ENCODE measurements around the gene PCIF1. TPM values are rescaled to one million over a fixed set of nuclear protein-coding genes. Genes with fewer than 3 reads are reported as not detected.

Gene PCIF1
- total RNA-seq, 1 donor from 2014 or later = 29.3 TPM

DNA sequence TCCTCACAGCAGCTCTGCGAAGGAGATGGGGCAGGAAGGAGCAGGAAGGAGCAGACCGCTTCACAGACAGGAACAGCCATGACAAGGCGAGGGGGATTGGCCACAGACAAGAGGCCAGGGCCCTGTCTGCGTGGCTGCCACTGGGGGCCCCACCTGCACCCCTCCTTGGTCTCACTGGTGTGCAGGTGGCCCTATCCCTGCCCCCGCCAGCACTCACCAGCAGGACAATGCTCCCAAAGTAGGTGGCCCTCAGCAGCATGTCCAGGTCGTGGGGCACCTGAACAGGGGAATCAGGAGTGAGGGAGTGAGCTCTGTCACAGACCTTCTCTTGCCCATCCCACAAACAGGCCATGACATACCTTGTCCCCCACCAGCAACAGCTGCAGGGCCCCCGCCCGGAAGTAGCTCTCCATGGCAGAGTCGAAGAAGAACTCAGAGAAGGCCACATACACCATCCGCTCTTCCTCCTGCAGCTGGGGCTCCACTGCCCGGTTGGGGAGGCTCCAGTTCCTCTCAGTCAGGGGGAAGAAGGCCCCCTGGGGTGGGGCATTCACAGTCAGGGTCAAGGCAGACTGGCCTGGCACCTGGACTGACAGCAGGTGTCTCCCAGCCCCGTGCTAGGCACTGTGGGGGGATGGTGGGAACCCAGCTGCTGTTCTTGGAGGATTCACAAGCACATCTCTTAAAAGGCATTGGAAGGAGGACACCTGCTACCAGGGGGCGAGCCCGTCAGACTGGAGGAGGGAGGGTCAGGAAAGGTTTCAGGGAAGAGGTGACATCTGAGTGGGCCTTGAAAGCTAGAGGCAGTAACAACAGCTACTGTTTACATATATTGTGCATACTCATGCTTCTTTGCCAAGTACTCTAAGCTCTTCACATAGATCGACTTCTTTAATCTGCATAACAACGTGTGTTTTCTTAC, 29.6 kb upstream of the PCIF1 start:
- DNase-seq (ENCODE audit: low spot score) = no peak

DNA sequence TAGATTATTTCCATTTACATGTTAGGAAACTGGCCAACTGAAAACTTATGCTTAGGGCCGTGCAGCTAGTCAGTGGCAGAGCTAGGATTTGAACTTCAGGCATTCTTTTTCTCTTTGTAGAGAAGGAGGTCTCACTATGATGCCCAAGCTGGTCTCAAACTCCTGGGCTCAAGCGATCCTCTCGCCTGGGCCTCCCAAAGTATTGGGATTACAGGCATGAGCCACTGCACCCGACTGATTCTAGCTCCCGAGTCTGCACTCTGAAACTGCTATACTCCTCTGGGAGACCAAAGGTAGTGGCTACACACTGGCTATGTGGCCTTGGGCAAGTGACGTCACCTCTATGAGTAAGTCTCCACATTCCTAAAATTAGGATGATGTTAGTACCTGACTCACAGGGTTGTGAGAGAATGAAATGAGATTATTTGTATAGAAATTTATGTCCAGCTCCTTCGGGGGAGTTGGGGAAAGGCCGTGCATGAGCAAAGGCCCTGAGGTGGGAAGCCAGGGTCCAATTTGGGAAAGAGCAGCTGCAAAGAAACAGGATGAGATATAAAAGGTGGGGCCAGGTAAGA, 28.9 kb upstream of the PCIF1 start:
- DNase-seq (ENCODE audit: low spot score) = no peak

DNA sequence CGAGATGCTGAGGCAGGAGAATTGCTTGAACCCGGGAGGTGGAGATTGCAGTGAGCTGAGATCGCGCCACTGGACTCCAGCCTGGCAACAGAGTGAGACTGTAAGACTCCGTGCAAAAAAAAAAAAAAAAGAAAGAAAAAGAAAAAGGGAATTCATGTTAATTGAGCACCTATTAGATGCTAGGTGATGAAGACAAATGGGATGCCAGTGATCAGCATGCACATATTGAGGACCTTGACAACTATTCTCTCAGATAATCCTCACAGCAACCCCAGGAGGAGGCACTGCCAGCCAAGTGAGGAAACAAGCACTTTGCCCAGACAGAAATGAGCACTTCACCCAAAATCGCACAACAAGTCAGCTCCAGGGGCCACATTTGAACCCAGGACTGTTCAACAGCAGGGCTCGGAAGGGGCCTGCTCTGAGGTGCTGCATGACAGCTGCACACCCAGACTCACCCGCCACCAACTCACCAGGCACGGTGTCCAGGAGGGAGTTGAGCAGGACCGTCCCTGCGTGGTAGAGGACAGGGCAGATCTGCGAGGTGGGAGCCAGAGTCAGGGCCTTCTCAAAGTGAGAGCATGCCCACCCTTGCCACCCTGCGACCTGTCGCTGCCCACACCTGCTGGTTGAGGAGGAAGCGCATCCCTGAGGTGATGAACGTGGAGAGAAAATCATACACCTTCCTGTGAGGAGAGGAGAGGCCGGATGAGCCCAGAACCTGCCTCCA, 27.1 kb upstream of the PCIF1 start:
- DNase-seq (ENCODE audit: low spot score) = no peak

DNA sequence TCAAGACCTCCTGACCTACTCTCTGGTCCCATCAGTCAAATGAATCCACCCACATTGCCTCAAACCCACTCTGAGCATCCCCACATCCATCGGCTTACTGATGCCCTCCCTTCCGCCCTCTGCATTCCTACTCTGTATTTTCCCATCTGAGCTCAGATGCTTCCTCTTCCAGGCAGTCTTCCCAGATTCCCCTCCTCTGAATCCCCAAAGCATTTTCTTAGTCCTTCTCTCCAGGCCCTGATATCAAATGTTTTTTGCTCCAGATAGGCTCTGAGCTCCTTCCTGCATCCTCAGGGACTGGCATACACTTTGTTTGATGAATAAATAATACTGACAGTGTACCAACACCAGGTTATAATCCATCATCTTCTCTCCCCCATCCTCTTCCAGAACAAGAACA, 26.4 kb upstream of the PCIF1 start:
- DNase-seq (ENCODE audit: low spot score) = no peak

DNA sequence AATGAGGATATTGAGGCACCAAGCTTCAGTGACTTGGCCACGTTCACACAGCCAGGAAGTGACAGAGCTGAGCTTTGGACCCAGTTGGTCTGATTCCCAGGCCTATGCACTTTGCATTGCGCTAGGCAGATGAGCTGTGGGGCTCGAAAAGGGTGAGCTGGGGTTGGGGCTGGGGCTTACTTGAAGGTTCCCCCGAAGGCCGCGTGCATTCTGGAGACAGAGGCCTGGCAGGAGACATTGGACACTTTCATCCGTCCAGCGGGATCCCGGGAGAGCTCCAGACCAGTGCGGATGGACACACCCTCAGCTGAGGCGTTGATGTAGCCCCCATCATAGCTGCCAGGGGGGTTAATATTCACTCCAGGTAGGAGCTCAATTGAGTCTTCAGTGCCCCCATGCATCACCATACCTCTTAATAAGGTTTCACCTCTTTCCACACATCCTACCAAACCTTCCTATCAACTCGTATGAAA, 25.1 kb upstream of the PCIF1 start:
- DNase-seq (ENCODE audit: low spot score) = no peak

DNA sequence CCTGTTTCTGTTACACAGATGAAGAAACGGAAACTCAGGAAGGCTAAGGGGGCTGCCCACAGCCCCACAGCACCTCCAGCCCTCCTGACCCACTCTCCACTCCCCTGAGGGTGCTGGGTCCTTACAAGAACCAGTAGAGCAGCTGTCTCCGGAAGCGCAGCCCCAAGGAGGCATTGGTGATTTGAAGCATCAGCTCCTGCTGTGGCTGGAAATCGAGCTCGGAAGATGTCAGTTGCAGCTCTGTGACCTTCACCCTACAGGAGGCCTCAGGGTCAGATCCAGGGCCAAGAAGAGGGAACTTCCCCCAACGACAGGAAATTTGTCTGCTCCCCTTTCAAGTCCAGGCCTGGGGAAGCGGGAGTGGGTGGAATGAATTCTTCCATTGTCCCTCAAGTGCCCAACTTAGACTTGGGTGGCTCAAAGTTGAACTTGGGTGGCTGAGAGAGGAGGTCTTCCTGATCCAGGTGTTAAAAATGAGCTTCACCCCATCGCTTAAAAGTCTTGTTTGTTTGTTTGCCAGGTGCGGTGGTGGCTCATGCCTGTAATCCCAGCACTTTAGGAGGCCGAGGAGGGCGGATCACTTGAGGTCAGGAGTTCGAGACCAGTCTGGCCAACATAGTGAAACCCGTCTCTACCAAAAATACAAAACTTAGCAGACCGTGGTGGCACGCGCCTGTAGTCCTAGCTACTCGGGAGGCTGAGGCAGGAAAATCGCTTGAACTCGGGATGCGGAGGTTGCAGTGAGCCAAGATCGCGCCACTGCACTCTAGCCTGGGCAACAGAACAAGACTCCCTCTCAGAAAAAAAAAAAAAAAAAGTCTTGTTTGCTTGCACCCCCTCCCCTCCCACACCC, 24.4 kb upstream of the PCIF1 start:
- DNase-seq (ENCODE audit: low spot score) = no peak

DNA sequence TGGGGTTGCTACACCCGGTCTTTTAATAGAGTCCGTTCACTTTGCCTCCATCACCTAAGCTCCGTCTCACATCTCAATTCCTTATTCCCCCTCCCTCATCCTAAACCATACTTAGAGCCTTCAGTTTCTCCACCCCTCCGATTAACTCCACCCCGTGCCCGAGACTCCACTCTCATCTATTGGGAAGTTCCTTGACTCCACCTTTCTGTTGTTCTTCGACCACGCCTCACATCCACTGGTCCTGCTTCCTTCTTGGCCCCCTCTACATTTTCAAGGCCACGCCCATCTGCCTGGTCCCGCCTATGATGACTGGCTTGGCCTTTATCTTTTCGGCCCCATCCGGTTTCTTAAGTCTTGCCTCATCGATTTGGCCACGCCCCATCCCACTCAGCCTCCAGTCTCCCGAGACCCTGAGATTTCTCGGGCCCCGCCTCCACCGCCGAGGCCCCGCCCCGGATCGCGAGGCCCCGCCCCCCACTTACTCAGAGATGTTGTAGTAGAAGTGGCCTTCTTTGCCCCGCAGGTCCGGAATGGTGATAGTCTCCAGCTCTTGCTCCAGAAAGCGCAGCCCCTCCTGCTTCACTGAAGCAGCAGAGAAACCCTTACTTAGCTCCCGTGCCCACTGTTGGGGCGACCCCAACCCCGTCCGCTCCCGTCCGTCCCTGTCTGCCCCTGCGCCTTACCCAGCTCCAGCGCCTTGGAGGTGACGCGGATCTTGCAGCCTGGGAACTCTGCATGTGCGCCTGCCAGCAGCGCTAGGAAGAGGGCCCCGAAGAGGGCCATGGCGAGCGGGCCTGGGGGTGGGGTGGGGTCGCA, 23.6 kb upstream of the PCIF1 start:
- DNase-seq (ENCODE audit: low spot score) = peak; percentile 98

DNA sequence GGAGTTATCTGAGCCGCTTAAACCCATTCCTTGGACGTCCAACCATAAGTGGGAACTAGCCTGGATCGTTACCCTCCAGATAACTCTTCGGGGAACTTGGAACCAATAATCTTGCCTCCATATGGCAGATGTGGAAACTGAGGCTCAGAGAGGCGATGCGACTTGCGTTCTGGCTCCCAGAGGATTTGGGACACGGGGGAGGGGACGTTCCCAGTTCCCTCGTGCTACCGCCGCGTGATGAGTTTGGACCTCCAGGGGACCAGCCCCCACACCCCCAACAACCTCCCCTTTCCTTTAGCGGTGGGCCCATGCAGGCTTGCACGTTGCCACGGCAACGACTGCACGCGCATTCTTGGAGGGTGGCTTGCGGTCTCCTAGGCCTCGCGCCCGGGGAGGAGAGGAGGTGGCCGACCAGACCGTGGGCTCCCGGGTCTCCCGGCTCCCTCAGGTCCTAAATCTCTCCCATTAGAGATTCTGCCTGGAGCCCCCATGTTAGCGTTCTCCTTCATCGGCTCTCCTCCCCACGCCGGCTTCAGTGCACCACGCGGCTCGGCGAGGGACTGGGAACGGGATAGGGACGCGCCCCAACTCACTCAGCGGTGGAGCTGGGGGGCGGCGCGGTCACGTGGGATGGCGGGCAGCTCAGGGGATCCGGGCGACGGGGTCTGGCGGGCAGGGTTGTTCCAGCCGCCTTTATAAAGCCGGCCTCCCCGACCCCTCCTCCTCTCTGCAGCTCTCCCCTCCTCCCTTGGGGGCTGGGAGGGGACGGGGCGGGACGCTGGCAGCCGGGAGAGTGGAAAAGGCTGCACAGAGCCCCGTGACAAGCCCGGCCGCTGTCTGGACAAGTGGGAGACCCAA, 22.8 kb upstream of the PCIF1 start, which contains the start of gene PLTP:
PLTP (minus strand) TSS at position 670 of the 858 bp plus-strand sequence. CDS start 703 bp downstream, outside the sequence.
- peak; percentile 60 for DNase-seq (ENCODE audit: low spot score)

DNA sequence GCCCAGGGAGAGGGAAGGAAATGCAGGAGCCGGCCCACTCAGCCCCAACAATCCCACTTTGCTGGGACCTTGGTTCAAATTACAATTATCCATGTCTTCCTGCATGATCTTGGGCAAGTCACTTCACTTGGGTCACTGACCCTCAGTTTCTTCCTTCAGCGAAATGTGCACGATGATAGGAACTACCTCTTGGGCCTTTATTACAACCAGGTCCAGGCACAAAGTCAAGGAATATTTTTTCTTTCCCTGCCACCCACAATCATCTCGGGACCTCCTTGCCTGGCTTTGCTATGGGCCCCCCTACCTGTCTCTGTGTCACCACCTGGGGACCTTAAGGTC, 22.2 kb upstream of the PCIF1 start:
- DNase-seq (ENCODE audit: low spot score) = no peak

DNA sequence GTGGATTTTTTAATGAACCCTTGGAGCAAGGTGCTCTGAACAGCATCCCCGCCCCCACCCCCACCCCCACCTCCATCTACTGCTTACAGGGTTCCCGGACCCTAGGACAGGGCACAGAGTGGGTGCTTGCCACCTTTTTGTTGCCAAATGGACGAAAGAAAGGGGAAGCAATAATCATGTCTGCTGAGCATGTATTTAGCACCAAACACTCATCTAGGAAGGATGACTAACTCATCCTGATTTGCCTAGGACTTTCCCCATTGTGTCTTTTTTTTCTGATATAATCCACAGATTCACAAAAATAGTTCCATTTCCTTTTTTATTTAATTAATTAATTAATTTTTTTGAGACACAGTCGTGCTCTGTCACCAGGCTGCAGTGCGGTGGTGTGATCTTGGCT, 21.4 kb upstream of the PCIF1 start:
- no peak for DNase-seq (ENCODE audit: low spot score)

DNA sequence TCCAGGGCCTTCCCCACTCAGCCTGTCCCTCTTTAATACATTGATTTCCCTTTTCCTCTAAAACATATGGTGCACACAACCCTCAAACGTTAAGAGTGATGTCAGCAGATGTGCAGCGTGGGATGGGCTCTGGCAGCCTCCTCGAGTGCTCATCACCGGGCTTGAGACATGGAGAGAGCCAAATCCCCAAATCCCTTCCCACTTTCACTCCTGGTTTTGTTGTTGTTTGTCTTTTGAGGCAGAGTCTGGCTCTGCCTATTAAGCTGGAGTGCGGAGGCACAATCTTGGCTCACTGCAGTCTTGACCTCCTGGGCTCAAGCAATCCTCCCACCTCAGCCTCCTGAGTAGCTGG, 16.7 kb upstream of the PCIF1 start:
- DNase-seq (ENCODE audit: low spot score) = no peak

DNA sequence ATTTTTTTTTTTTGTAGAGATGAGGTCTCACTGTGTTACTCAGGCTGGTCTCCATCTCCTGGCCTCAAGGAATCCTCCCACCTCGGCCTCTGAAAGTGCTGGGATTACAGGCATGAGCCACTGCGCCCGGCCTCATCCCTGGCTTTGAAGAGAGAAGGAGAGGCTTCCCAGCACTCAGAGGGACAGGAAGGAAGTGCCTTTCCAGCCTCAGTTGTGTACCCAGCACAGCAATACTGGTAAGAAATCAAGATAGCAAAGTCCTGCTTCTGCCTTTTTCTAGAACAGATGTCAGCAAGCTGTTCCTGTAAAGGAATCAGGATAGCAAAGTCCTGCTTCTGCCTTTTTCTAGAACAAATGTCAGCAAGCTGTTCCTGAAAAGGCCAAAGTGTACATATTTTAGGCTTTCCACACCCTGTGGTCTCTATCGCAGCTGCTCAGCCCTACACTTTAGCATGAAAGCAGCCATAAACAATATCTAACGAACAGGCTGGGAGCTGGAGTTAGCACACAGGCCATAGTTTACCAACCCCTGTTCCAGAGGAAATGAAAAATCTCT, 16.2 kb upstream of the PCIF1 start:
- no peak for DNase-seq (ENCODE audit: low spot score)

DNA sequence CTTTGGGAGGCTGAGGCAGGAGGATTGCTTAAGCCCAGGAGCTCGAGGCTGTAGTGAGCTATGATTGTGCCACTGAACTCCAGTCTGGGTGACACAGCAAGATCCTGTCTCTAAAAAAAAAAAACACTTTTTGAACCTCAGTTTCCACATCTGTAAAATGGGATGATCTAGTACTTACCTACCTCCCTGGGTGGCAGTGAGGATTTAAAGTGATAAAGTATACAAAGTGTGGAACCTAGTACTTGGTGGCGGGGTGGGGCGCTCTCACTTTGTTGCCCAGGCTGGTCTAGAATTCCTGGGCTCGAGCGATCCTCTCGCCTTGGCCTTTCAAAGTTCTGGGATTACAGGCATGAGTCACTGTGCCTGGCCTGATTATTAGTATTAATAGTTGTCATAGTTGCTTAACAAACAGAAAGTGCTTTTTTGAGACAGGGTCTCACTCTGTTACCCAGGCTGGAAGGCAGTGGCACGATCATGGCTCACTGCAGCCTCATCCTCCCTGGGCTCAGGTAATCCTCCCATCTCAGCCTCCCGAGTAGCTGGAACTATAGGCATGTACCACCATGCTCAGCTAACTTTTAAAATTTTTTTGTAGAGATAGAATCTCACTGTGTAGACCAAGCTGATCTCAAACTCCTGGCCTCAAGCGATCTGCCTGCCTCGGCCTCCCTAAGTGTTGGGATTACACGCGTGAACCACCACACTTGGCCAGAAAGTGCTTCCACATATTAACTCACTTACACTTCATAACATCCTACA, 15.5 kb upstream of the PCIF1 start:
- no peak for DNase-seq (ENCODE audit: low spot score)

DNA sequence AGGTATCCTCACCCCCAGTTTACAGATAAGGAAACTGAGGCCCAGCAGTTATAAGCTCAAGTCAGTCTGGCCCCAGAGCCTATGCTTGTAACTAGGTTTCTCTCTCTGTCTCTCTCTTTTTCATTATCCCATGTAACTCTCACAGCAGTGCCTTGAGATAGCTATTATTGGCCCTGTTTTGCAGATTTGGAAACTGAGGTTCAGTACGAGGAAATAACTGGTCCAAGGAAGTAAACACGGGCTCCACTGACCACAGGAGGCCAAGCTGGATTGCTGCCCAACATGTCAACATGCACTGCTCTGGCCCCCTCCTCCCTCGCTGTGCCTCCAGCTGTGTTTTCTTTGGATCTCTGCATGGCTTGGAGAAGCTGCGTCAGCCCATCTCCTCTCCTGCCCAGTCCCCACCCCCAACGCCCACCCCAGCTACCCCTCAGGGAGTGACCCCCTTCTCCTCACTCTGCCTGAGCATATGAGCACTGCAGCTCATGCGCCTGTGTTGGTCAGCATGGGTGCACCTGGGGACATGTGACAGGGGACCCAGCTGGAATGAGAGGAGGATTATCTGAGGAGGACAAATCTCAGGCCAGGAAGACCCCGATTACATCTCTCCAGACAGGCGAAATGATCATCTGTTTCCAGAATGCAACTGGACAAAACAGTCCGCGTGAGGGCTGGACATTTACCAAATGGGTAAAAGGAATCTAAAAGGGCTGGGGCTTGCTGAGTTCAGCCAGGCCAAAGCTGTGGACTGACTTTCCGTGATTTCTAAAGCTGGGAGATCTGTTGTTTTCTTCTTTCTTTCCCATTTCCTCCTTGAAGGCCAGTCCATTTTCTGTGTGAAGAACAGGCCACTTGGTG, 14.7 kb upstream of the PCIF1 start:
- peak; percentile 73 for DNase-seq (ENCODE audit: low spot score)

DNA sequence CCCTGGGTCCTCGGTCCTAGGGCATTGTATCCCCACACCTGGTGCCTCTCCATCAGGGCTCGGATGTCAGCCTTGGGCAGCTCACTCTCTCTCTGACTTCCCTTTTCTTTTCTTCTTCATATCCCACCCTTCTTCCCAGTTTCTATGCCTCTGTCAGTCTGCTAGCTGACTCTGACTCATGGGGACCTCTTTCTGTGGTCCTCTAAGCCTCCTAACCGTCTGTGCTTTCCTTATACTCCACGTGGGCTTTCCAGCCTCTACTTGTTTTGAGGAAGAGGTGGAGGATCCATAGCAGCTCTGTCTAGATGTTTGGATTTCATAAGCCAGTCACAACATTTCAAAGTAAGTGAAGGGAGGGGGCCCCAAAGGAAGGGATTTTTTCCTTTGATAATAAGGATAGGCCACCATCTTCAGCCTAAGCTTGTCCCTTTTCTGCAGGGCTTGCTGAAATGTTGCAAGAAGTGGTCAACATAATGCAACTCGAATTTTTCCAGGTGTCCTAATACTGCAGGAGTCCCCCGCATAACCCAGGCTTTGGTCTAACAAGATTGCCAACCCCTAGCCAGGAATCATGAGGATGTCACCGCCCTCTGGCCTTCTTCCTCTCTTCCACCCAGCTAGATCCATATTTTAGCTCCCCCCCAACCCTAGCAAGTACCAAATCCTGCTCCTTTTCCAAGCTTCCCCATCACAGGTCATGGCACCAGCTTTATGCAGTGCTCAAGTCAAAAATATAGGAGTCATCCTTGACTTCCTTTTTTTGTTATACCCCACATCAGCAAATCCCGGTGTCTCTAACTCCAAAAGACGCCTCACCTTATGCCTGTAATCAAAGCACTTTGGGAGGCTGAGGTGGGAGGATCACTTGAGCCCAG, 13.8 kb upstream of the PCIF1 start:
- no peak for DNase-seq (ENCODE audit: low spot score)

DNA sequence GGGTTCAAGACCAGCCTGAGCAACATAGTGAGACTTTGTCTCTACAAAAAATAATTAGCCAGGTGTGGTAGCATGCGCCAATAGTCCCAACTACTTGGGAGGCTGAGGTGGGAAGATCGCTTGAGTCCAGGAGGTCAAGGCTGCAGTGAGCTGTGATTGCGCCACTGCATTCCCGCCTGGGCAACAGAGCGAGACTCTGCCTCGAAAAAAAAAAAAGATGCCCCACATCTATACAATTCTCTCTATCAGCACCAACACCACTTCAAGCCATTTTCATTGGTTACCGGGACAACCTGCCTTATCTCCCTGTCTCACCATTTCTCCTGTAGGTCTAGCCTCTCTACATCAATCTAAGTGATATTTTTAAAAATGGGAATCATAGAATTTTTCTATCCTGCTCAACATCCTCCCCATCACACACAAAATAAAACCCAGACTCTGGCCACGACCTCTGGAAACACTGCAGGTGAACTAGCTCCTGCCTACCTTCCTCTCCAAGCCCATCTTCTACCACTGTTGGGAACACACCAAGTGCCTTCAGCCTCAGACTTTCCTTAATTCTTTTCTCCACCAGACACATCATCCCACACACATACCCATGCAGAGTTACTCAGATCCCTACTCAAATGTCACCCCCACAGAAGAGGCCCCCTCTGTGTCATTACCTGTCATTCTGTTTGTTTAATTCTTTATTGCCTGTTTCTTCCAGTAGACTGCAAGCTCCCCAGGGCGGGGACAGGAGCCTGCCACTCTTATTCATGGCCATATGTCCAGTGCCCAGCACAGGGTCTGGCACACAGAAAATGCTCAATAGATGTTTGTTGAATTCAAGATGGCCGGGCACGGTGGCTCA, 12.9 kb upstream of the PCIF1 start:
- DNase-seq (ENCODE audit: low spot score) = no peak
